Measurements from ENCODE around the gene FAM168B. TPM values are rescaled to one million over a fixed set of nuclear protein-coding genes. Genes with fewer than 3 reads are reported as not detected.

Gene FAM168B
- total RNA-seq, 1 experiment from 2014 or later: 81.4 TPM

- no peak overlapping the region for H3K56ac ChIP-seq (ENCODE audit: insufficient read length, low read depth, low read length)
- H3K18ac ChIP-seq (ENCODE audit: insufficient read length, low read depth, low read length): no peak overlapping the region
- no peak overlapping the region for H3T11ph ChIP-seq (ENCODE audit: low read length)
- H3K14ac ChIP-seq (ENCODE audit: insufficient read depth, low read length): no peak overlapping the region
- no peaks in the 10 kb centered on the region; a peak in 1 of 5 replicates for H3K9me3 Mint-ChIP-seq
- H3K4me2 ChIP-seq (ENCODE audit: insufficient read depth, insufficient read length, low read length): no peak overlapping the region
- no peak for DNase-seq
- H3K9ac ChIP-seq (ENCODE audit: extremely low read depth, insufficient read length, low read length): no peak overlapping the region
- H4K8ac ChIP-seq (replicated peaks; ENCODE audit: insufficient read length, low read depth, low read length): no peak overlapping the region
- no peak overlapping the region for H2AFZ ChIP-seq (ENCODE audit: low read length)
- no peaks in the 10 kb centered on the region for H3K79me1 ChIP-seq (ENCODE audit: insufficient read depth, low read depth, low read length, poor library complexity, severe bottlenecking)
- peaks cover 47% of the 10 kb centered on the region for H3K27me3 Mint-ChIP-seq (ENCODE audit: low read depth)
- H3K27me3 ChIP-seq (ENCODE audit: insufficient read depth, low read length): peaks cover 10% of the 10 kb centered on the region; the same call in 1 of the 2 replicates
- no peak overlapping the region for H4K5ac ChIP-seq (ENCODE audit: insufficient read length, low read depth, low read length)
- H3K27ac ChIP-seq (ENCODE audit: insufficient read length, low read depth, low read length): no peak overlapping the region
- H2AK5ac ChIP-seq (ENCODE audit: insufficient read length, low read length): no peak overlapping the region
- H3K4ac ChIP-seq (ENCODE audit: low read depth, low read length): no peak overlapping the region
- no peaks in the 10 kb centered on the region for H3K79me2 ChIP-seq (ENCODE audit: insufficient read depth, low read length)
- no peak overlapping the region for H2BK12ac ChIP-seq (ENCODE audit: insufficient read length, low read depth, low read length)
- no peak overlapping the region for H3K23ac ChIP-seq (ENCODE audit: insufficient read length, low read depth, low read length)
- H2BK20ac ChIP-seq (ENCODE audit: low read depth, low read length, poor library complexity, severe bottlenecking): no peak overlapping the region
- no CpG with 5 or more reads among the region's 1 CpG for WGBS (ENCODE audit: extremely low coverage, insufficient read length, low lambda C conversion rate)
- peak overlapping the region; percentile 60 to 74; a peak in 3 of 5 replicates for H3K4me3 Mint-ChIP-seq
- no peak overlapping the region for H2BK15ac ChIP-seq (ENCODE audit: low read depth, low read length)
- no peaks in the 10 kb centered on the region for H4K20me1 ChIP-seq (ENCODE audit: control insufficient read depth, insufficient read depth, insufficient read length)
- no peaks in the 10 kb centered on the region for H3K9me3 ChIP-seq (ENCODE audit: control insufficient read depth, low read depth, low read length)
- H2BK5ac ChIP-seq (ENCODE audit: insufficient read length, low read length): no peak overlapping the region
- no peaks in the 10 kb centered on the region for H3K4me1 ChIP-seq (ENCODE audit: insufficient read depth, low read length)
- H4K91ac ChIP-seq (ENCODE audit: insufficient read length, low read depth, low read length): no peak overlapping the region
- peaks cover 8% of the 10 kb centered on the region for H3K23me2 ChIP-seq (ENCODE audit: insufficient read length, low read depth, low read length, poor library complexity, severe bottlenecking)
- no peak overlapping the region for H3K27ac Mint-ChIP-seq
- no peak for TF ChIP-seq CTCF (conservative IDR thresholded peaks at IDR 0.05)
- no peaks in the 10 kb centered on the region for H3K36me3 Mint-ChIP-seq (ENCODE audit: insufficient read depth in 1 of 3, low read depth in 3 of 3)
- no peak overlapping the region for H2BK120ac ChIP-seq (ENCODE audit: low read depth, low read length, poor library complexity, severe bottlenecking)
- peaks cover 4 to 6% of the 10 kb centered on the region in 2 experiments; a peak in 3 of 4 replicates for H3K4me1 Mint-ChIP-seq
Observed at GRCh38 chr2:131033786-131034121, 59.5 kb downstream of the FAM168B start.

Data from H9 (cell line).